SK-N-SH treated with all-trans-retinoic acid at 6 μM for 48 hours (cell line): ENCODE results near the gene TRAK2.

Source experiments
- ARNTL ChIP-seq: fragments of 450-650 bp; formaldehyde crosslinking; IDR thresholded peaks from 2 replicates; pipeline ENCODE4 v1.5.0; 2020; ENCODE audit warnings: low read depth, mild to moderate bottlenecking, moderate library complexity, borderline replicate concordance
- OSR1 ChIP-seq: fragments of 250-450 bp; sonication (Bioruptor Pico); IDR thresholded peaks from 2 replicates; pipeline ENCODE4 v1.8.0; 2022; ENCODE audit warnings: moderate library complexity, mild to moderate bottlenecking, inconsistent platforms
- POU6F1 ChIP-seq: fragments of 250-450 bp; sonication (Bioruptor Pico); IDR thresholded peaks from 2 replicates; pipeline ENCODE4 v1.8.0; 2021; ENCODE audit warnings: low read depth, mild to moderate bottlenecking, moderate library complexity, borderline replicate concordance
- PPARA ChIP-seq: fragments of 250-450 bp; sonication (Bioruptor Pico); IDR thresholded peaks from 2 replicates; pipeline ENCODE4 v1.5.0; 2020; ENCODE audit warnings: mild to moderate bottlenecking, borderline replicate concordance
- RARB ChIP-seq: fragments of 250-450 bp; sonication (Bioruptor Pico); IDR thresholded peaks from 2 replicates; pipeline ENCODE4 v1.8.0; 2021; ENCODE audit warnings: mild to moderate bottlenecking, moderate library complexity
- TSHZ2 ChIP-seq: fragments of 250-450 bp; sonication (Bioruptor Pico); IDR thresholded peaks from 2 replicates; pipeline ENCODE4 v1.5.0; 2020; ENCODE audit warnings: mild to moderate bottlenecking, moderate library complexity
- ZNF70 ChIP-seq: fragments of 450-650 bp; formaldehyde crosslinking; IDR thresholded peaks from 2 replicates; pipeline ENCODE4 v1.5.0; 2020; ENCODE audit warnings: mild to moderate bottlenecking, moderate library complexity

DNA sequence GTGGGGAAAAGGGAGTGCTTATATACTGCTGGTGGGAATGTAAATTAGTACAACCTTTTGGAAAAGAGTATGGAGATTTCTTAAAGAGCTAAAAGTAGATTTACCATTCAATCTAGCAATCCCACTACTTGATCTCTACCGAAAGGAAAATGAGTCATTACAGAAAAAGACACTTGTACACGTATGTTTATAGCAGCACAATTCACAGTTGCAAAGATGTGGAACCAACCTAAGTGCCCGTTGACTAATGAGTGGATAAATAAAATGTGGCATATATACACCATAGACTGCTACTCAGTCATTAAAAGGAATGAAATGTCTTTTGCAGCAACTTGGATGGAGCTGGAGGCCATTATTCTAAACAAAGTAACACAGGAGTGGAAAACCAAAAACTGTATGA, 123.6 kb downstream of the TRAK2 start:
- TF ChIP-seq TSHZ2 (CRISPR knock-in tag) (no peak), ZNF70 (CRISPR knock-in tag) (no peak), RARB (no peak), OSR1 (no peak), ARNTL (CRISPR knock-in tag) (no peak), PPARA (CRISPR knock-in tag) (no peak), POU6F1 (no peak)
